Activated T-helper 1 cell treated with Interleukin-2 at 50 U/mL for 16 hours (primary cell): ENCODE measurements around the gene CYS1.
"Not testable (repeated sequence)": the region's sequence is repeated elsewhere in the genome, so short reads cannot be mapped to it uniquely, and the experiment has no call there.

Experiments used
- DNase-seq: peaks from one replicate; pipeline ENCODE4 v3.0.0-alpha.2; 2020; ENCODE audit warnings: low read depth

CYS1 gene

GRCh38 chr2:10046931-10047330 is 33.3 kb downstream of the CYS1 start:
- DNase-seq: no peak

GRCh38 chr2:10045561-10046355 is 34.5 kb downstream of the CYS1 start:
- no peak for DNase-seq

- DNase-seq: peak; percentile 83
These were observed 36.2 kb downstream of the CYS1 start for GRCh38 chr2:10043906-10044601.

- DNase-seq: peak; percentile 73
These were observed 36.8 kb downstream of the CYS1 start, which contains the start of gene KLF11 for GRCh38 chr2:10043256-10043905. TSS of gene KLF11 (plus strand) at chr2:10043550. CDS start at chr2:10043717, 167 bp downstream.

- DNase-seq: peak; percentile 20
These were observed 37.7 kb downstream of the CYS1 start for GRCh38 chr2:10042301-10043161.

GRCh38 chr2:10041711-10042110 is 38.5 kb downstream of the CYS1 start:
- DNase-seq: no peak

- no peak for DNase-seq
These were observed 40.4 kb downstream of the CYS1 start for GRCh38 chr2:10039658-10040410.

- no peak for DNase-seq
These were observed 41.5 kb downstream of the CYS1 start for GRCh38 chr2:10038716-10039115.

GRCh38 chr2:10038123-10038522 is 42.1 kb downstream of the CYS1 start:
- DNase-seq: no peak

- no peak for DNase-seq
These were observed 43.9 kb downstream of the CYS1 start for GRCh38 chr2:10036095-10036884.

GRCh38 chr2:10035633-10036032 is 44.6 kb downstream of the CYS1 start:
- no peak for DNase-seq

- no peak for DNase-seq
These were observed 45.2 kb downstream of the CYS1 start for GRCh38 chr2:10035053-10035422.

- DNase-seq: no peak
These were observed 45.7 kb downstream of the CYS1 start for GRCh38 chr2:10034333-10035052.

GRCh38 chr2:10033251-10034006 is 46.8 kb downstream of the CYS1 start:
- no peak for DNase-seq

GRCh38 chr2:10032746-10033105 is 47.5 kb downstream of the CYS1 start:
- DNase-seq: no peak

- DNase-seq: no peak
These were observed 48.1 kb downstream of the CYS1 start for GRCh38 chr2:10031886-10032745.

GRCh38 chr2:10030798-10031197 is 49.4 kb downstream of the CYS1 start:
- DNase-seq: not testable (repeated sequence)

- no peak for DNase-seq
These were observed 49.9 kb downstream of the CYS1 start for GRCh38 chr2:10030311-10030736.
